GM19468 (cell line): Measurements from ENCODE around the gene BORCS8.
"Not testable (repeated sequence)": the region's sequence is repeated elsewhere in the genome, so short reads cannot be mapped to it uniquely, and the experiment has no call there.

Source experiments
- ATAC-seq: cut with Tn5 transposase; IDR thresholded peaks from one replicate; pipeline ENCODE4 v1.9.1; 2021; ENCODE audit warnings: mild to moderate bottlenecking, moderate library complexity, moderate number of reproducible peaks; ENCODE audit not compliant: unreplicated experiment; ENCODE audit errors: extremely low read depth

Gene BORCS8

GRCh38 chr19:19192078-19192882, at the start of gene BORCS8, which contains the start of gene RFXANK:
BORCS8 (minus strand) TSS chr19:19192152; CDS start chr19:19192117, 35 bp downstream.
RFXANK (plus strand) TSS chr19:19192258; CDS start chr19:19193947, 1,689 bp downstream.
- ATAC-seq = peak; percentile 77

- ATAC-seq = no peak
These were observed 48.5 kb upstream of the BORCS8 start for GRCh38 chr19:19240476-19240875.

GRCh38 chr19:19239675-19240074, 47.7 kb upstream of the BORCS8 start:
- ATAC-seq = no peak

GRCh38 chr19:19238126-19238894, 46.4 kb upstream of the BORCS8 start:
- no peak for ATAC-seq

GRCh38 chr19:19236173-19236572, 44.2 kb upstream of the BORCS8 start:
- no peak for ATAC-seq

- no peak for ATAC-seq
These were observed 42.4 kb upstream of the BORCS8 start for GRCh38 chr19:19234220-19234816.

GRCh38 chr19:19232261-19232721, 40.3 kb upstream of the BORCS8 start:
- no peak for ATAC-seq

- ATAC-seq = no peak
These were observed 39.0 kb upstream of the BORCS8 start for GRCh38 chr19:19230999-19231398.

- no peak for ATAC-seq
These were observed 37.7 kb upstream of the BORCS8 start for GRCh38 chr19:19229701-19230100.

- no peak for ATAC-seq
These were observed 35.3 kb upstream of the BORCS8 start for GRCh38 chr19:19227217-19227616.

GRCh38 chr19:19226663-19227062, 34.7 kb upstream of the BORCS8 start:
- ATAC-seq = no peak

- no peak for ATAC-seq
These were observed 34.3 kb upstream of the BORCS8 start for GRCh38 chr19:19226204-19226603.

- no peak for ATAC-seq
These were observed 33.0 kb upstream of the BORCS8 start for GRCh38 chr19:19224852-19225494.

GRCh38 chr19:19224150-19224851, 32.3 kb upstream of the BORCS8 start:
- ATAC-seq = no peak

- no peak for ATAC-seq
These were observed 31.7 kb upstream of the BORCS8 start for GRCh38 chr19:19223636-19224035.

- no peak for ATAC-seq
These were observed 31.1 kb upstream of the BORCS8 start for GRCh38 chr19:19223060-19223459.

GRCh38 chr19:19221000-19221399, 29.0 kb upstream of the BORCS8 start:
- not testable (repeated sequence) for ATAC-seq

- ATAC-seq = no peak
These were observed 27.0 kb upstream of the BORCS8 start for GRCh38 chr19:19218911-19219310.

- ATAC-seq = no peak
These were observed 25.1 kb upstream of the BORCS8 start for GRCh38 chr19:19217099-19217498.

GRCh38 chr19:19215792-19216191, 23.8 kb upstream of the BORCS8 start:
- ATAC-seq = no peak
